Measurements from ENCODE around the gene KRT27. TPM values are rescaled to one million over a fixed set of nuclear protein-coding genes. Genes with fewer than 3 reads are reported as not detected.

Gene KRT27
- total and polyA plus RNA-seq, 10 of the 15 experiments (the other 5 are each of a cell fraction or from before 2014, with no cell fraction given), result not detected

- TF ChIP-seq CUX1 (IDR thresholded peaks at IDR 0.05; ENCODE audit: insufficient replicate concordance, low read depth, low read length) (no peak), HDGF (IDR thresholded peaks at IDR 0.05) (no peak), YBX1 (IDR thresholded peaks at IDR 0.05) (no peak), YY1 (IDR thresholded peaks at IDR 0.05; ENCODE audit: low read depth, low read length) (0 out of 2 replicates have a peak, but pooled peaks have one; percentile 44), FOXM1 (IDR thresholded peaks at IDR 0.05; ENCODE audit: low read depth, low read length) (no peak), ESRRA (IDR thresholded peaks at IDR 0.05; ENCODE audit: low read length) (no peak), RELA (IDR thresholded peaks at IDR 0.05; ENCODE audit: borderline replicate concordance, partially characterized antibody) (no peak), ZBTB33 (IDR thresholded peaks at IDR 0.05) (no peak), RB1 (IDR thresholded peaks at IDR 0.05; ENCODE audit: borderline replicate concordance) (0 out of 2 replicates have a peak, but pooled peaks have one; percentile 34), NFXL1 (IDR thresholded peaks at IDR 0.05; ENCODE audit: borderline replicate concordance) (no peak), RCOR1 (conservative IDR thresholded peaks at IDR 0.05; ENCODE audit: low read depth, low read length) (no peak), NR2C2 (IDR thresholded peaks at IDR 0.05; ENCODE audit: borderline replicate concordance, control insufficient read depth, insufficient read length, low read depth) (no peak), SUPT20H (IDR thresholded peaks at IDR 0.05; ENCODE audit: borderline replicate concordance, control insufficient read depth, low read depth, low read length) (no peak), RFX5 (IDR thresholded peaks at IDR 0.05; ENCODE audit: low read depth, low read length) (no peak), POLR2AphosphoS5 (IDR thresholded peaks at IDR 0.05; ENCODE audit: low read length) (no peak), CBX3 (IDR thresholded peaks at IDR 0.05; ENCODE audit: borderline replicate concordance, low read depth) (no peak)
- TF ChIP-seq, protein P1, sequence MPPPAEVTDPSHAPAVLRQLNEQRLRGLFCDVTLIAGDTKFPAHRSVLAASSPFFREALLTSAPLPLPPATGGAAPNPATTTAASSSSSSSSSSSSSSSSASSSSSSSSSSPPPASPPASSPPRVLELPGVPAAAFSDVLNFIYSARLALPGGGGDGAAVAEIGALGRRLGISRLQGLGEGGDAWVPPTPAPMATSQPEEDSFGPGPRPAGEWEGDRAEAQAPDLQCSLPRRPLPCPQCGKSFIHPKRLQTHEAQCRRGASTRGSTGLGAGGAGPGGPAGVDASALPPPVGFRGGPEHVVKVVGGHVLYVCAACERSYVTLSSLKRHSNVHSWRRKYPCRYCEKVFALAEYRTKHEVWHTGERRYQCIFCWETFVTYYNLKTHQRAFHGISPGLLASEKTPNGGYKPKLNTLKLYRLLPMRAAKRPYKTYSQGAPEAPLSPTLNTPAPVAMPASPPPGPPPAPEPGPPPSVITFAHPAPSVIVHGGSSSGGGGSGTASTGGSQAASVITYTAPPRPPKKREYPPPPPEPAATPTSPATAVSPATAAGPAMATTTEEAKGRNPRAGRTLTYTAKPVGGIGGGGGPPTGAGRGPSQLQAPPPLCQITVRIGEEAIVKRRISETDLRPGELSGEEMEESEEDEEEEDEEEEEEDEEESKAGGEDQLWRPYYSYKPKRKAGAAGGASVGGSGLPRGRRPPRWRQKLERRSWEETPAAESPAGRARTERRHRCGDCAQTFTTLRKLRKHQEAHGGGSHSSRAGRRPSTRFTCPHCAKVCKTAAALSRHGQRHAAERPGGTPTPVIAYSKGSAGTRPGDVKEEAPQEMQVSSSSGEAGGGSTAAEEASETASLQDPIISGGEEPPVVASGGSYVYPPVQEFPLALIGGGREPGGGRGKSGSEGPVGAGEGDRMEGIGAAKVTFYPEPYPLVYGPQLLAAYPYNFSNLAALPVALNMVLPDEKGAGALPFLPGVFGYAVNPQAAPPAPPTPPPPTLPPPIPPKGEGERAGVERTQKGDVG (CRISPR knock-in tag; IDR thresholded peaks at IDR 0.05), result no peak
- TF ChIP-seq, protein P2, sequence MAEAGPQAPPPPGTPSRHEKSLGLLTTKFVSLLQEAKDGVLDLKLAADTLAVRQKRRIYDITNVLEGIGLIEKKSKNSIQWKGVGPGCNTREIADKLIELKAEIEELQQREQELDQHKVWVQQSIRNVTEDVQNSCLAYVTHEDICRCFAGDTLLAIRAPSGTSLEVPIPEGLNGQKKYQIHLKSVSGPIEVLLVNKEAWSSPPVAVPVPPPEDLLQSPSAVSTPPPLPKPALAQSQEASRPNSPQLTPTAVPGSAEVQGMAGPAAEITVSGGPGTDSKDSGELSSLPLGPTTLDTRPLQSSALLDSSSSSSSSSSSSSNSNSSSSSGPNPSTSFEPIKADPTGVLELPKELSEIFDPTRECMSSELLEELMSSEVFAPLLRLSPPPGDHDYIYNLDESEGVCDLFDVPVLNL (IDR thresholded peaks at IDR 0.05; ENCODE audit: low read depth, low read length), result no peak
Measured at GRCh38 chr17:40803617-40804082, 21.3 kb upstream of the KRT27 start (continued).

Measured in GM12878 (cell line).